GM21576 (cell line): ENCODE results near the gene DNASE1L3.
"Not testable (repeated sequence)": the region's sequence is repeated elsewhere in the genome, so short reads cannot be mapped to it uniquely, and the experiment has no call there.

ENCODE experiments used
- ATAC-seq: cut with Tn5 transposase; IDR thresholded peaks from one replicate; pipeline ENCODE4 v1.9.1; 2021; ENCODE audit warnings: mild to moderate bottlenecking, moderate library complexity; ENCODE audit not compliant: unreplicated experiment

Gene DNASE1L3

DNA sequence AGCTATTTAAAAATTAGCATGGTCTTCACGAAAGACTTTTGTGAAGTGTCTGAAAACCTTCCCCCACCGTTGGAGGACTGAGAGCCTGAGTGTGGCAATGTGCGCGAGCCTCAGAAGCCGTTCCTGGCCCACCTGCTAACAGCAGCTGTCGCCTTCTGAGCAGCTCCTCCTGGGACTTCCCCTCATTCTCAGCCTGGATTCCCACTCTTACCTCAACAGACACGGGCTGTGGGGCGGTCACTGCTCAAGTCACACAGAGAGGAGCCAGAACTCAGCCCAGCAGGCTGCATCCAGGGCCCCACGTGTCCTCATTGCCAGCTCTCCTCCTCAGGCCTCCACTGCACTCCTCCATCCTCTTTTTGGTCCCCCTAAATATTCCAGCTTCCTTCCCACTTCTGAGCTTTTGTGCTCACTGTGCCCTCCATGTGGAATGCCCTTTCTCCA, 7.8 kb downstream of the DNASE1L3 start:
- peak; percentile 64 for ATAC-seq

DNA sequence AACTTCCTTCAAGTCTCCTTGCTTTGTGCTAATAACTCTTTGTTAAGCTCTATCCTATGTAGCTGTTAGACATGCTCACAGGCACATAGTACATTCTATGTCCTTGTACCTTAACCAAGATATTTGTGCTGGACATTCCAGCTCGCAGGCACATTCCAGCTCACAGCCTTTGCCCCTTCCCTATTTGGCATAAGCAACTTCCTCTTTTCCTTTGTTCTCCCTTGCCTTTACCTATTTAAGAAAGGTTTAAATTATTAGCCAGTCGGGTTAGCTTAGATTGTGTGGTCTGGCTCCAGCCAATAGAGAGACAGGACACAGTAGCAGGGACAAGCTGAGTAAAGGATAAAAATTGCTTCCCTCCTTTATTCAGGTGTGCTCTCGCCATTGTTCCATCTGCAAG, 9.3 kb downstream of the DNASE1L3 start:
- ATAC-seq = not testable (repeated sequence)

DNA sequence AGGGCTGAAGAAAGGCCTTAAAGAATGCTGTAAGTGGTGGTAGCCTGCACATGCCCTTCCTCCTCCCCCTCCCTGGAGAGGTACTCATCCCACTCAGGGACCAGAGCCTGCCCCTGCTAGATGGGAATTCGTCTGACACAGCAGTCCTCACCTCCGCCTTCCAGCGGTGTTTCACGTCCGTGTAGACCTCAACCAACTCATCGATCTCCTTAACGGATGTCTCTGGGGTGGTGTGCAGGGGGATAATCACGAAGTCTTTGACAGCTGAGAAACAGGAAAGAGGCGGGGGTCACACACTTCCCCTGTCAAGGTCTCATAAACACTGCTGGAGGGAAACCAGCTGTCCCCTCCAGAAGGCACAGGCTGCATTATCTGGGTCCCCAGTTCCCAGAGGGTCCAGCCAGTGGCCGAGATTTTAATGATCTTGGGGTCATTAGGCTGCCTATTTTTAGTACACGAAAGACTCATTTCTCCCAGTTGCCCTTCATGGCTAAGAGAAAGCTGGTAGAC, 9.9 kb downstream of the DNASE1L3 start:
- no peak for ATAC-seq

DNA sequence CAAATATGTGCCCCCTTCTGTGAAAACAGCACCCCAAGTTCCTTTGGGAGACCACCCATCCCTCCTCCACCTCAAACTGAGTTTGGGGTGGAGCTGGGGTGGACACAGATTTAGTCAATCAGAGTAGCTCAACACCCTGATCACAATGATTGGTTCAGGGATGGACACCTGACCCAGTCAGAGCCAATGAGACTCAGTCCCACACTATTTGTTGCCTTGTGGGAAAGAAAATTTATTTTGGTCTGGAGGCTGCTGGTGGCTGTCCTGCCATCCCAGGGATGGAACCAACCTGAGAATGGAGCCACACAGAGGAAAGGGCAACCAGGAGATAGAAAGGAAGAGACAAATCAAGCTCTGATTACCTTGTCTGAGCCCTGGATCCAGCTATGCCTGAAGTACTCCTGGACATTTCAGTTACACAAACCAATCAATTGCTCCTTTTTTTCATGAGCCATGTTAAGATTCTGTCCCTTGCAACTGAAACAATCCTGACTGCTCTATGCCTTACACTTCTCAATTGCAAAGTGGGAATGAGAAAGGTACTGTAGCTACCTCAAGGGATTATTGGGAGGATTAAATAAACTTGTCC, 10.6 kb downstream of the DNASE1L3 start:
- ATAC-seq = no peak

DNA sequence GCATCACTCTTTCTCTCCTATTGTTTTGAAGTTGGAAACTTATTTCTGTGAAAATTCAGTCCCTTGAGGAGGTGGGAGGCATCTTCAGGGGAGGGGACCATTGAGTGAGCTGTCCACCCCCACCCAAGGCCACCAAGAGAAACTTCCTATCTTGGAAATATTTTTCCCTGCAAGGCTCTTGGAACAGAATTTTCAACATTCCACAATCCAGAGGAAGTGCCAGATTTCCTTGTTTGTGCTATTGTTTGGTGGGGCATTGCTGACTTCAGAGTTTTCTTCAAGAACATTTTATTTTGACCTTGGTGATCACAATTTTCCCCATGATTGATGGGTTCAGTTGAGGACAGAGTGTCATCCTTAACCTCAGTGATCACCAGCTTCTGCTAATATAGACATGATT, 12.0 kb downstream of the DNASE1L3 start:
- no peak for ATAC-seq

DNA sequence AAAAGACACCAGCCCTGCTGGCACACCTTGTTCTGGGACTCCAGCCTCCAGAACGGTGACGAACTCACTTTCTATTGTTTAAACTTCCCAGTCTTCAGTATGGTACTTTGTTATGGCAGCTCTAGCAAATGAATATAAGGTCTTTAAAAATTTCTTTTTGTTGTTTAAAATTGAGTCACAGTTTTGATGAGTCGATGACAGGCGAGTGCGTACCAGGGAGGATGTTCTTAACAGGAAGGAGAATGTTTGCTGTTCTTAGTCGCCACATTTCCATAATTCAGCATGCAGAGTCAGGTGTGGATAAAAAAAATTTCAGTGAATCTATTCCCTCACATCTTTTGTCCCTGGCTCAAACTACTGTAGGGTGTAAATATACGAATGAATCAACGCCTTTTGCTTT, 12.4 kb downstream of the DNASE1L3 start:
- no peak for ATAC-seq

DNA sequence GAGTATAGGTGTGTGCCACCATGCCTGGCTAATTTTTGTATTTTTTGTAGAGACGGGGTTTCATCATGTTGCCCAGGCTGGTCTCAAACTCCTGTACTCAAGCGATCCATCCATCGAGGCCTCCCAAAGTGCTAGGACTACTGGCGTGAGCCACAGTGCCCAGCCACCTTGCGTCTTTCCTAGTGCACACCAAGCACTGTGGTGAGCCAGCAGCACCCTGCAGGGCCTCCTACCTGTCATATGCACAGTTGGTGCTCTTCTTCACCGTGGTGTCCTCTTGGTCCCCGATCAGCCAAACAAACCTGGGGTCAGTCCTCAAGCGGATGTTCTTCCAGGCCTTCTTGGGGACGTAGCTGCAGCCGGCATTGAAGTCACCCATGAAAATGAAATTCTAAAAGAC, 13.2 kb downstream of the DNASE1L3 start:
- ATAC-seq = no peak

DNA sequence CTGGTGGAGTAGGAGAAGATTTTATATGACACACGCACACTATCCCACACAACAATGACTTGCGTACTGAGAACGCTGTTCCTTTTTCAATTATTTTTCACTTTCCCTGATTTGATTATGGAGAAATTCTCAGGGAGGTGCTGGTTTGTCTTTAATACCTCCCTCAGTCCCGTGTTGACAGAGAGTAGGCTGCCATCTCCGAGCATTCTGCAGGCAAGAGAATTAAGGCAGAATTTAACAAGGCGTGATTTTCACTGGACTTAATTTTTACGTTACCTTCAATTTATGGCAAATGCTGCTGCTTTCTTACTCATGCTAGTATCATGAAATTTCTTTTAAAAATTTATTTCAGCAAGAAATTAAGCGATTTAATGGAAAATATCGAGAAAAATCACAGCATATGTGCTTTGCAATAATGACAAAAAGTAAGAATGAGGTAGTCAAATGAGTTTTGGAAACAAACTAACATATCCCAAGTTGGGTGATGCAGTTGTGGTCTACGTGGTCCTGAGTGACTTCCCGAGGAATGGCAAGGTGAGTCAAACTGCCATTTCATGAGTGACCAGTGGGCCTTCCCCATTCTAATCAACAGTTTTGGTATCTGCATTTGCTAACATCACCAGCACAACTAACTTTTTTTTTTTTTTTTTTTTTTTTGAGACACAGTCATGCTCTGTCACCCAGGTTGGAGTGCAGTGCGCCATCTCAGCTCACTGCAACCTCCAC, 16.9 kb downstream of the DNASE1L3 start:
- ATAC-seq = no peak

DNA sequence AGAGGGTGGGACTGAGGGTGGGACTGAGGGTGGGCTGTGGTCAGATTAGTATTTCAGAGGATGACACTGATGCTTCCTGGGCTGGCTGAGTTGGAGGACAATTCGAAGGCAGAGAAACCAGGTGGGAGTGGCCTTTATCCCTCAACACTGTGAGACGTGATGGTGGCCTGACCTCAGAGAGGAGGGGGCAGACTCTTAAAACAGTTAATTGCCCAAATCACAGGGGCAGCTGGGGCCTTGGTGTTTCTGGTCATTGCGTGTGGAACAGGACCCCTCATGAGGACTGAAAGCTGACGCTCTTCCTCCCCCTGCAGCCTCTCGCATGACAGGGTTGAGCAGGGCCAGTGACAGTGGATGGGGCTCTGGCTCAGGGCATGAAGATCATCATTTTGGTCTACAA, 18.7 kb downstream of the DNASE1L3 start:
- no peak for ATAC-seq

DNA sequence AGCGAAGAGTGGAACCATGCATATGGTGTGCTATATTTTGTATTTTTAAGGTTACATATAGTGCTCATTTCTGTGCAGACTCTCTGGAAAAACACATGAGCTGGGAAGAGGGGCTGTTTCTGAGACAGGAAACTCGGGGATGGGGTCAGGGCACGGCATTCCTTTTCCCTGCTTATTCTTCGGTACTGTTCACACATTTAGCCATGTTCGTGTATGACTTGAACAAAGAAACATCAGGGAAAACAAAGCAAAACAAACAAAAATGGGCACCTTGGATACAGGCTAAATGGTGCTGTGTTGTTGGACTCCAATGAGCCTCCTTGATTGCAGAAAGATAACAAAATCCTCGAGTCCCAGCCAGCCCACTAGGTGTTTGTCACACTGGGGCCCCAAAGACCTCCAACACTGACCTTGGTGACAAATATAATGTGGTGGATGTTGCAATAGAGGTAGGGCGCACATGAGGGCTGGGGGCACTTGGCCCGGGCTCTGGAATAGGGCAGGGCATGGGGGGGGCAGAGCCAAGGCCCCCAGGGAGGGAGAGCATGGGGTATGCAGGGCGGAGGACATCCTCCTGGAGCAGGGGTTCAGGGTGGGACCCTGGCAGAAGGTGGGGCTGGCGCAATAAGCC, 19.3 kb downstream of the DNASE1L3 start:
- no peak for ATAC-seq

DNA sequence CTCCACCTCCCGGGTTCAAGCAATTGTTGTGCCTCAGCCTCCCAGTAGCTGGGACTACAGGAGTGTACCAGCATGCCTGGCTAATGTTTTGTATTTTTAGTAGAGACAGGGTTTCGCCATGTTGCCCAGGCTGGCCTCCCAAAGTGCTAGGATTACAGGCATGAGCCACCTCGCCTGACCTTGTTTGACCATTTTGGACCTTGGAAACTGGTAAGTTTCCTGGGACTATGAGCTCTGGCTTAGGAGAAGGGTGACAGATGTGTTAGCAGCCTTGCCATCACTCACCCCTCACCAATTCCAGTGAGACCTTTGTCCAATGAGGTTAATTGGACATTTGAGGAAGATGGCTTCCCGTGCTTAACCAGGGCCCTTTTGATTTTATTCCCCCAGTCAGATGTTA, 19.9 kb downstream of the DNASE1L3 start:
- no peak for ATAC-seq

DNA sequence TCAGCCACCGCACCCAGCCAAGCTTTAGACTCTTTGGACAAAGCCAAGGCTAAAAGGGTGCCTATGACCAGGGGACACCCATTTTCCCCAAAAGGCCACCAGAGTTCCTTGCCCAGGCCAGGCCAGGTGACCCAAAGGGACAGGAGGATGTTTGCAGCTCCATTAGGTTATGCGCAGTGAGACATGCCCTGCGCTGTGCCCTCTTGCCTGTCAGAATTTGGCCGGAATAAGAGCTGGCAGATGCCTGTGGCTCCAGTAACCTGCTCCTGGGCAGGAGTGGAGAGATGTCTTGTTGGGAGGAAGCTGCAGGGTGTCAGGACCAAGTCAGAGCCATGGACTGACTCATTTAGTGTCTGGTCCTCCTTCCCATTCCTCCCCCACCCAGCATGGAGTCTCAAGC, 20.5 kb downstream of the DNASE1L3 start:
- no peak for ATAC-seq

DNA sequence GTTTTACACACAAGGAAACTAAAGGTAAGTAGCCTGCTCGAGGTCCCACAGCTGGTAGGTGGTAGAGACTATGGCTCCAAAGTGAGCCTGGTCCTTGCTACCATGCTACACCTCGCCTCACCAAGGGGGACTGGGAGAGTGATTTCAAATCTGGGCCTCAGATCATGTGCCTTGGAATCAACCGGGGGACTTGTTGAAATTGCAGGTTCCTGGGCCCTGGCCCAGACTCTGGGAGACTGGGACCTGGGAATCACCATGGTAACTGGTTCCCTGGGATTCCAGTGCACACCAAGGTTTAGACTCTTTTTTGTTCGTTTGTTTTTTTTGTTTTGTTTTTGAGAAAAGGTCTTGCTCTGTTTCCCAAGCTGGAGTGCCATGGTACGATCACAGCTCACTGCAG, 21.1 kb downstream of the DNASE1L3 start:
- no peak for ATAC-seq

DNA sequence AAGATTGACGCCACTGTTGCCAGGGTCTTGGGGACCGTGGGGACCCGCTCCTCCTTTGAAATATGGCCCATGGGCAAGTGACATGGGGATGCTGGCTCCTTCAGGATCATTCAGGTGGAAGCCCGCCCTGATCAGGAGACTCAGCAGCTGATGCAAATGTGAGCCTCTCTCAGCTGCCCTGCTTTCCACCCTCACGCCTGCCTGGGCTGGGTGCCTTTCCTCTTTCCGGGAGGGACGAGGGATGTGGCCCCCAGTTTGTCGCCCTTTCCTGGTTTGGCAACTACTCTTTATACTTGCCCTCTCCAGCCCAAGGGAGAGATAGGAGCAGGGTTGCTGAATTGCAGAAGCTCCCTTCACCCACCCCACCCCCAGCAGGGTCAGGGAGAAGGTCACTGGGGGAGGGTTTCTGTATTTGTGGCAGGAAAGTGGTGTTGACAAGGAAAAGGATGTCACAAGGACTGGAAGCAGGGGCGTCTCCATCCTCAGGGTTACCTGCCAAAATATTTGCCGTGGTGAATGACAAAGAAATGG, 21.8 kb downstream of the DNASE1L3 start:
- no peak for ATAC-seq

DNA sequence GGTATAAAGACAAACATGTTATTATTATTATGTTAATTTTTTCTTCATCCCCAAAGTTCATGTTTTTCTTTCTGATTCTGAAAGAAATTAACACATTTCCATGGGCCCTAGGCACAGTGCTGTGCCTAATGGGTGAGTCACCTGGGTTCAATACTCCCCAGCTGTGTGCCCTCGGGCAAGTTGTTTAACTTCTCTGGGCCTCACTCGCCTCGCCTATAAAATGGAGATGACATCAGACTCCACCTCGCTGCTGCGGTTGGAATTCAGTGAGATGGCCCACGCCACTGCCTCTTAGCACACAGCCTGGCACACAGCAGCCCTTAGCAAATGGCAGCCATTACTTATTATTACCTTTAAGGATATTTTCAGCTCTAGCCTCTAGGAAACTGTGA, 22.6 kb downstream of the DNASE1L3 start:
- no peak for ATAC-seq

DNA sequence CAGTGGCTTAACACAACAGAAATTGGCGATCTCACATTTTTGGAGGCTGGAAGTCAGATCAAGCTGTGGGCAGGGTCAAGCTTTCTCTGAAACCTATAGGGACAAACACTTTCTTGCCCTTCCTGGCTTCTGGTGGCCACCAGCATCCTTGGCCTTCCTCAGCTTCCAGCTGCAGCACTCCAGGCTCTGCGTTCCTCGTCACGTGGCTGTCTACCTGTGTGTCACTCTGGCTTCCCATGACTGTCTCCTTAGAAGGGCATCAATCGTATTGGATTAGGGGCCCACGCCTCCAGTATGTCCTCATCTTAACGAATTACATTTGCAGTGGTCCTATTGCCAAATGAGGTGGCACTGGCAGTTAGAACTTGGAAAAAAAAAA, 25.8 kb downstream of the DNASE1L3 start:
- no peak for ATAC-seq

DNA sequence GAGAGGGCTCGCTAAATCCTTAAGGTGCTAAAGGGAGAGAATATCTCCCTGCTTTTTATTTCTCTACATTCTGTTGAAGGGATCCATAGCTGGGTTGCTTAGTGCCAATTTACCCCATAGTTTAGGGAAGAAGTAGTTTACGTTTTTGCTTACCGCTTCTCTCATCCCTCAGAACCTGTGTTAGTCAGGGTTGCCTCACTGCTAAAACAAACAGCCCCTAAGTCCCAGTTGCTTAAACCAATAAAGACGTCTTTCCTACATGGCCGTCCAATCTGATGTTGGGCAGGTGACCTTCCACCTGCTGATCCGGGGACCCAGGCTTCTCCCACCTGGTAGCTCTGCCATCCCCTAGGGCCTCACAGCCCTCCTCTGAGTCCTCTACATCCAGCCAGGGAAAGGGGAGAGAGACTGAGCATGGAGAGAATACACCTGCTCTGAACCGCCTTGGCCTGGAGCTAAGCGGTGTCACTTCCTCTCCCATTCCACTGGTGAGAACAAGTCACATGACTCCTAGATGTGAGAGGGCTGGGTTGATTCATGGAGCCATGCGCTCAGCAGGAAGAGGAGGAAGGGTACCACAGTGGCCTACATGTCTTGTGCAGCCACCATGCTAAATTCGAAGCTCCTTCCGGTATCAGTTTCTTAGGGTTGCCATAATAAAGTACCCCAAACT, 26.3 kb downstream of the DNASE1L3 start:
- no peak for ATAC-seq

DNA sequence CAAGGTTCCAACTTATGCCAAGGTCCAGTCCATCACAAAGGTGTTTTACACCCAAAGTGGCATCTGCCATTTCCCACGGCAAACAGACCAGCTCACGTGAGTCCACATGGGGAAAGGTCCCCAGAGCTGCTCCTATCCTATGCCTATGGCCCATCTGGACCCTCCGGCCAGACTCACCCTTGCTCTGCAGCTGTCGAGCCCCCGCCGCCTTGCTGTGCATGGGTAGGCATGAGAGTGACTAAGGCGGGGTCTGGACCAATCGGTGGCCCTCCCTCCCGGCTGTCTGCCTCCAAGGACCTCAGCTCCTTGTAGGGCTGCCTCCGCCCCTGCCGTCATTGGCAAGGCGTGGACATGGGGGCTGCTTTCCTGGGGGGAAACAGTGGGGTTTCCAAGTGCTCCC, 26.9 kb downstream of the DNASE1L3 start:
- no peak for ATAC-seq

DNA sequence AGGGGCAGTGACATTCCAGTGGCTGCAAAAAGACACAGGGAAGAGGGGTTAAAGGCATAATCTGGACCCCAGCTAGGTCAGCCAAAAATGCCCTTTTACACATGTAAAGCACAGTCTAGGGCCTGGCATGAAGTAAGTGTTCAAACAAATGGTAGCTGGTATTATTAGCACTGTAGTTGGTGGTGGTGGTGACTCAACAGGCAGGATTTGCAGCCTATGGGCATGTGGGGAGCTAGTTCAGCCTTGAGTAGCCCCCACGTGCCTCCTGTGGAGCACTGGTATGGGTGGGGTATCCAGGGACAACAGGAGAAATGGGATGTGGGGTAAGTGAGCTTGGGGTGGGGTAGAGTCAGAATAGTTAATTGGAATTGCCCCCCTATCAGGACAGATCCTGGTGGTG, 27.6 kb downstream of the DNASE1L3 start:
- no peak for ATAC-seq

DNA sequence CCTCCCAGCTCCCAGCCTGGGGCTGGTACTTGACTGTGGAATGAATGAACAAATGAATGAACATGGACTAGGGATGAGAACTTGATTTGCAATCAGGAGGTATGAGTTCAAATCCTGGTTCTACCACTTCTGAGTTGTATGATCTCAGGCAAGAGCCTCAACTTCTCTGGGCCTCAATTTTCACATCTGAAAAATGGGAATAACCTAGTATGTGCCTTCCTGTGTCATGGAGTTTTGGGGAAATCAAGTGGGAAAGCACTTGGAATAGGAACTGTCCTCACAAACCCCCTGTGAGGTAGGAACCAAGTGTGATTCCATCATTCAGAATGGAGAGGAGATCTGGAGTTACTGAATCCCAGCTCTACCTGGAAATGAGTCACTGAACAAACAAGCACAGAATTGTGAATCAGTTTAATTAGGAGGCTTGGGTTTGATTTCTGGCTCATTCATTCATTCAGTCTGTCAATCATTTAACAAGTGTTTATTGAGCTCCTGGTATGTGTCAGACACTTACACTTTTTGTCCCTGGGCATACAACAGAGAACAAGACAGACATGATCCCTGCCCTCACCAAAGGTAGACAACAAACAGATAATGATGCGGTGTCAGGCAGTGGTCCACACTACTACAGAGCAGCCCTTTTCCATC, 29.7 kb downstream of the DNASE1L3 start:
- ATAC-seq = no peak
